SHP77 (cell line): ENCODE measurements around the gene CAMKK1.
"Not testable (repeated sequence)": the region's sequence is repeated elsewhere in the genome, so short reads cannot be mapped to it uniquely, and the experiment has no call there.

Experiments used
- DNase-seq, 2 experiments: peaks; one replicate each; lab custom pipeline; 2025; lab: John Stamatoyannopoulos, UW

Gene CAMKK1

DNA sequence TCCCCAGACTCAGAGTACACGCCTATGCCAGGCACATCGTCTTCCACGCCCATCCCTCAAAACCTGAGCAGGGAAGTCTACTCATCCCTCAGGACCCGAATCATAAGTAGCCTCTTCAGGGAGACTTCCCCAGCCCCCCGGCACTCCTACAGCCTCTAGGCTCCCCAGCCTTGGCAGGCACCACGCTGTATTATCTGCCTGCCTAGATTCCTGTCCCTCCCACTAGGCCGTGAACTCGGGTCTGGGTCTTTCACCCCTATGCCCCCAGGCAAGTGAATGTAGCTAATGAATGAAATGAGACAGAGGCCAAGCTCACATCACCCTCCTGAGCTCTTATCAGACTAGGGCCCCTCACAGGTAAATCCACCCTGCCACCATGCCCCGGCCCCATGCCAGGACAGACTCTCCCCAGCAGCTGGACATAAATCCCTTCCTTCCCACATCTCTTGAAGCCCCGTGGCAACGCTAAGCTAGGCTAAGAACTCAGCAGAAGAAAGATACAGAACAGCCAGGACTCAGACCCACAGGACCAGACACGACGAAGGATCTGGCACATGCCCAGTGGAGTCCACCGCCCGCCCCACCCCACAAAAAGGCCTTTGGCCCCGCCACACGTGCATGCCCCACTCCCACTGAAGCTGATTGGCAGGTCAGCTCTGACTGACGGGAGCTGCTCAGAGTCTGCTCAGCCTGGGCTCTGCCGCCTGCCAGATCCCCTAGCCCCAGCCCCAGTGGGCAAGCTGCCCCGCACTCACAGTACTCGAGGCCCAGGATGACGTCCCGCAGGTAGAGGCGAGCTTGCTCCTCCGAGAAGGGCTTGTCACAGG lies 13.0 kb downstream of the CAMKK1 start:
- DNase-seq: no peak

DNA sequence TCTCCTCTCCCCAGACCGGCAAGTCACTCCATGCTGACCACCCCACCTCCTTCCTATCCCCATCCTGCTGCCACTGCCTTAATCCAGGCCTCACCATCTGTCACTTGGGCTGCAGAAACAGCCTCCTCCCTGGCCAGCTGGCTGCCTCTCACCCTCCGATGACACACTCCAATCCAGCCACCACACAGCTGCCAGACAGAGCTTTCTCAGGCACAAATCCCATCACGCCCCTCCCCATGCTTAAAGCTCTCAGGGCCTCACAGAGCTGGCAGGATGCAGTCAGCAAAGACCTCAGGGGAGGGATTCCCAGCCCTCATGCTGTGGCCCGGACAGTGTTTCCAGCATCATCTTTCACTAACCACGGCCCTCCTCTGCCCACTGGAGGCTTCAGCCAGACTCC lies 13.7 kb downstream of the CAMKK1 start:
- peak; percentile 87 to 90 for DNase-seq

GRCh38 chr17:3877220-3877619 lies 15.6 kb downstream of the CAMKK1 start:
- DNase-seq: no peak

DNA sequence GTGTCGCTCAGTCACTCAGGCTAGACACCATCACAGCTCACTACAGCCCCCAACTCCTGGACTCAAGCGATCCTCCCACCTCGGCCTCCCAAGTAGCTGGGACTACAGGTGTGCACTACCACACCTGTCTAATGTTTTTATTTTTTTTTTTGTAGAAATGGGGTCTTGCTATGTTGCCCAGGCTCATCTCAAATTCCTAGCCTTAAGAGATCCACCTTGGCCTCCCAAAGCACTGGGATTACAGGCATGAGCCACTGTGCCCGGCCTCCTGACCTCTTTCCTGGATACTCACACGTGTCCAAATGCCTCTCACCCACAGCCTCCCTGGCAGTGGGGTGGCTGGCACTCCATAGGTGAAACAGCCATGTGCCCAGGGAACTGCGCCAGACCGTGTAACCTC lies 17.5 kb downstream of the CAMKK1 start:
- no peak for DNase-seq

GRCh38 chr17:3873862-3874261 lies 19.0 kb downstream of the CAMKK1 start:
- no peak for DNase-seq

GRCh38 chr17:3870871-3871306 lies 22.0 kb downstream of the CAMKK1 start:
- no peak for DNase-seq

DNA sequence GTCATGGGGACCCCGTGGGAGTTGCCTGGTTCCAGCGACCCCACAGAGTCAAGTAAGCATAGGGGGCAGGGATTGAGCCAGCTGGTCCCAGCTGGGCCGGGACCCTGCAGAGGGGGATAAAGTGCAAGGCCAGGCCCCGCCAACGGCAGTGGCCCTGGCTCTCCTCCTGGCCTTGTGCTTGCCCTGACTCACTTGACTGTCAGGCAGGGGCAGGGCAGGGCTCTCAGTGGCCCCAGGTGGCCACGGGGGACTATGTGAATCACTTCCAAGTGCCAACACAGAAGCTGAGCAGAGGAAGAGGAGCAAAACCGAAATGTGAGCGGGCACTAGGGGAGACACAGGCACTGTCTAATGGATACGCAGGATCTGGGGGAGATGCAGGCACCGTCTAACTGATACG lies 25.2 kb downstream of the CAMKK1 start:
- no peak for DNase-seq

DNA sequence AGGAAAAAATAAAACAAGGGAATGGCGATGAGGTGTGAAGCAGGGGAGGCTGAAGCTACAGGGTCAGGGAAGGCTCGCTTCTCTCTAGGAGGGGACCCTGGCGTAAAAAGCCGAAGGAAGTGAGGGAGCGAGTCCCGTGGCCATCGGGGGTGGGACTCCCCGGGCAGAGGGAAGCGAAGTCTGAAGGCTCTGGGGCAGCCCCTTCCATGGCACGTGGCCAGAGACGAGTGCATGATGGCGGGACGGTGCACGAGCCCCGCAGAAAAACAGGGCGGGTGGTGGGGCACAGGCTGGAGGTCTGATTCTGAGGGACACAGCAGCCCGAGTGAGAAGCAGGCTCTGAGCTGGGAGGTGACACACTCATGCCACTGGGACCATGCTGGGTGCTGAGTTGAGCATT lies 25.7 kb downstream of the CAMKK1 start:
- no peak for DNase-seq

GRCh38 chr17:3866276-3866675 lies 26.6 kb downstream of the CAMKK1 start:
- no peak for DNase-seq

- no peak for DNase-seq
Measured at GRCh38 chr17:3865176-3865575, 27.7 kb downstream of the CAMKK1 start.

DNA sequence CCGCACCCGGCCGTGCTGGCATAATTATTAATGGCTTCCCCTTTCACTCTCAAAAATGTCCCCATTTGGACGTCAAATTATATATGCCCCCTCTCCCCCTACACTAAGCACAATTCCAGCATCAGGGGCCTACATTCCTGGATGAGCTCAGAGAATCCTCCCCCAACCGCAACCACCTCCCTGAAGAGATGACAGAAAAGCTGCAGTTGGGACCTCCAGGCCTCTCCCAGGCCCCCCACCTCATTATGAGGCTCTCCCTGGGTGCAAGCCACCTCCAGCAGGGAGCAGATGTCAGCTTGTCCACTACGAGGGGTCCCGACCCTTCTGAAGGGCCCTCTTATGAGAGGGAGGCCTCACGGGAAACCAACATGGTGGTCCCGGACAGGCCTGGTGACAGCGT lies 28.3 kb downstream of the CAMKK1 start:
- DNase-seq: no peak

GRCh38 chr17:3861761-3862681 lies 30.8 kb downstream of the CAMKK1 start:
- no peak for DNase-seq

- DNase-seq: no peak
Measured at GRCh38 chr17:3860939-3861700, 31.7 kb downstream of the CAMKK1 start.

DNA sequence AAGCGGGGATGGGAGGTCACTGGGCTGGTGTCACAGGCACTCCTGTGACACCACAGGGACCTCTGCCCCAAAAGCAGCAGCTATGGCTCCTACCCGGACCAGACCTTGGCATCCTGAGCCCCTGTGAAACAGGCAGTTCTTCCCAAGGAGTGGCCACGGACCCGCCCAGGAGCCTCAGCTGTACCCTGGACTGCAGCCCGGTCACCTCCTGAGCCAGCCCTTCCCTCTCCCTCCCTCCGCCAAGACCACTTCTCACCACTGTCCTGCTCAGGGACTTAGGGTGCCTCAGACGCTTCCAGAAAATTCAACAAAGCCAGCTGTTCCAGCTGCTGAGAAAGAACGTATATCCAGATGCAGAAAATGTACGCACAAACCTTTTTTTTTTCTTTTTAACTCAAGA lies 32.9 kb downstream of the CAMKK1 start:
- no peak for DNase-seq

DNA sequence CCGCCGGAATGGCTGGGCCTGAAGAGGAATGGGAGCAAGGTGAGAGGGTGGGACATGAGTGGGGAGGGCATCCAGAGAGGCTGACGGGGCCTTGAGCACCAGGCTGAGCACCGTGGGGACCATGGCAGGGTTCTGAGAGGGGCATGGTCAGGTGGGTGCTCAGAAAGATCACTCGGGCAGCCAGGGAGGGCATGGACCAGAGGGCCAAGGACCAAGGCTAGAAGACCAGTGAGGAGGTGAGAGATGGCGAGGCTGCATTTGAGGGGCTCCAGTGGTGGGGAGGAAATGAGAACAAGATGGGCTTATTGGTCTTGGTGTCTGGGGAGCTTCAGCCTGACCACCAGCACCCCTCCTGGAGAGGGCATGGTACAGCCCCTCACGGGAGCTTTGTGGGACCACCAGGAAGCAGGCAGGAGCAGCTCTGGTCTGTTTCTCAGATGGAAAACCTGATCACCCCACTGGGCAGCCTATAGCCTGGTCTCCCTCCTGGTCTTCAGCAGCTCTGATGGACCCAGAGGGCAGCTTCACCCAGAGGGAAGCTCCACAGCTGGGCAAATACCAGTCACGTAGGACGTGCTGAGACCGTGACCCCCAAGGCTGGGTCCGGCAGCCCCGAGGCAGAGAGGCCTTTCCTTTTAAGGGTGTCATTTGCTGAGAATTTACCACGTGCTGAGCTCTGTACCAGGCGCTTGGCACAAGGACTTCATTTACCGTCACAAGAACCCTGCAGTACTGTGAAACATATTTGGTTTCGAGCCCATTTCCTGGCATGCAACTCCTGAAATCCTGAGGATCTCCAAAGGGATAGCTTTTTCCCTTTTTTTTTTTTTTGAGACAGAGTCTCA lies 35.4 kb downstream of the CAMKK1 start:
- no peak for DNase-seq

- not testable (repeated sequence) for DNase-seq
Measured at GRCh38 chr17:3854204-3854603, 38.6 kb downstream of the CAMKK1 start.

DNA sequence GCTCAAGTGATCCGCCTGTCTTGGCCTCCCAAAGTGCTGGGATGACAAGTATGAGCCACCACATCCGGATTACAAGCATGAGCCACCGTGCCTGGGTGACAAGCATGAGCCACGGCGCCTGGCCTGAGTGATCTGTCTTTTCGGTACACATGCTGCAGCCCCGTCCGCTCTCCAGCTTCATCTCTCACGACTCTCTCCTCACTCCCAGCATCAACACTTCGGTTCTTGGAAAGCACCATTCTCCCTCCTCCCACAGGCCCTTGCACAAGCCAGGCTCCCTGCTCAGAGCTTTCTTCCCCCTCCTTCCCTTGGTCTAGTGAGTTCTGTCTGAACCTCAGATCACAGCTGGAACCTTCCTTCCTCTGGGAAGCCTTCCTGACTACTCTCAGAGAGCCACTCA lies 40.3 kb downstream of the CAMKK1 start:
- no peak for DNase-seq

GRCh38 chr17:3851461-3852100 lies 41.3 kb downstream of the CAMKK1 start:
- DNase-seq: no peak

DNA sequence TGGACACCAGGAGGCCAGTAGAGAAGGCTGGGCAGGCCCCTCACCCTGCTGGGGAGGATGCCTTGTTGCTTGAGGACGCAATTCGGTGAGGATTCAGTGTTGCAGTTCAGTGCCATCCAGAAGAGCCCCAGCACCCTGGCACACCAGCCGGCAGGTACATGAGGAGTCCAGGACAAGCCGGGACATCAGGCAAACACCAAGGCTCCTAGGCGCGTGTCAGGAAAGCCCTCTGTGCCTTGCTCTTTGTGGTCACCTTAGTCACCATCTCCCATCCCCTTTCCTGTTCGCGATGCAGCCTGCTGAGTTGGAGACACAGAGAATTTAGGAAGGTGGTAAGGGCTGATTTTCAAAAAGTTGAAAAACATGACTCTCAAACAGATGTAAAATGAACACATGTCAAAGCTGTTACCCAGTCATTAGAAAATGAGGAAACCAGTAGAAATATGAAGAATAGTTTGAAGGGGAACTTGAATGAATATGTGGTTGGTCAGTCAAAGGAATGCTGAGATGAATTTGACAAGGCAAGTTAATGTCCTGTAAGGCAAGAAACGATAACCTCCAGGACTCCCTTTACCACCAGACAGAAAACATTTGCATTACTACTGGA lies 44.5 kb downstream of the CAMKK1 start:
- DNase-seq: no peak

DNA sequence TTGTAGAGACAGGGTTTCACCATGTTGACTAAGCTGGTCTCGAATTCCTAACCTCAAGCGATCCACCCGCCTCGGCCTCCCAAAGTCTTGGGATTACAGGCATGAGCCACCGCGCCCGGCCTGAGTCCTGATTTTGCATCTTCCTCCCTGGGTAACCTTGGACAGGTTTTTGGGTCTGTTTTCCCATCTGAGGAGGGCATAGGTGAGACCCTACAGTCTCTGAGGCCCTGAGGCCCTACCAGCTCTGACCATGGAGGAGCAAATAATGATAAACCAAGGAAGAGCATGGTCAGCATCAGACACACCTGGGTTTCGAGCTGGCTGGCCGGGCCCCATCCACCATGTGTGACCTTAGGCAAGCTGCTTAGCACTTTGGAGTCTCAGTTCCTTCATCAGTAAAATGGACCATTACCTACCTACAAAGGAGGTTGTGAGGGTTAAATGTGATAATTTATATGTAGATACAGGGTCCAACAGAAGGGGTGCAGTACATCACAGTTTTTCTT lies 45.6 kb downstream of the CAMKK1 start:
- DNase-seq: no peak
